ENCODE results near the gene NOX5. TPM values are rescaled to one million over a fixed set of nuclear protein-coding genes. Genes with fewer than 3 reads are reported as not detected.

NOX5 gene
- total RNA-seq, 2 donors from 2014 or later = 0.16 to 0.19 TPM

DNA sequence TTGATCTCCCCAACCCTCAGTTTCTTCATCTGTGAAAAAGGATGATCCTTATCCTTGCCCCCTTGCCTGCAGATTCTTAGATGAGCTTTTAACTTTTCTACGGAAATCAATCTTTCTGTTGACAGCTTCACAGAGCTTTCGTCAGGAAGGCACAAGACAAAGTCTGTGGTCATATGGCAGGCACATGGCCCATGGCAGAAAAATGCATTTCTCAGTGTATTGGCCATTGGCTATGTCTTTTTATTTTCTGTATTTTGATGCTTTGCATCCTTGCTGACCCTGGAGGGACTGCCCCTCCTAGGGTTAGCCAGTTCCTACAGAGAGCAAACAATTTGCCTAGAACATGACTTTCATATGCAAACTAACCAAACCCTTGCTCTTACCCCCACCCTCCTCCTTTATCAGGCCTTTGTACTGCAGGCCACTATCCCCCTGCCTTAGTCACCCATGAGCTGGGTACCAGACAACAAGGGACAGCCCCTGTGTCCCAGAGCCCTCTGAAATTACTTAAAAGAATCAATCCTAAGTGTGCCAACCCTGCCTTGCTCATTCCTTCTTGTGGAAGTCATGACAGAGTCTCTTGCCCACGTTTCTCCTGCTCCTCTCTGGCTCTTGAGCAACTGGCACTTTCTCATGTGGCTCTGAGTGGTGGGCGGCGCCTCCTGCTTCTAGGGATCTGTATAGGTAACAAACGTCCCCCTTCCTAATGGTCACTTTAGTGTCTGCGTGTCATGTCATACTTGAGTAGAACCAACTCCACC, 24.1 kb upstream of the NOX5 start:
- Histone ChIP-seq H3K9me3 (no peaks in the 10 kb centered on the region), H3K4me3 (no peak overlapping the region), H3K27me3 (no peaks in the 10 kb centered on the region), H3K27ac (no peak overlapping the region), H3K4me1 (peaks cover 0 to 10% of the 10 kb centered on the region in 2 donors), H3K36me3 (no peaks in the 10 kb centered on the region)
- TF ChIP-seq, protein P1, sequence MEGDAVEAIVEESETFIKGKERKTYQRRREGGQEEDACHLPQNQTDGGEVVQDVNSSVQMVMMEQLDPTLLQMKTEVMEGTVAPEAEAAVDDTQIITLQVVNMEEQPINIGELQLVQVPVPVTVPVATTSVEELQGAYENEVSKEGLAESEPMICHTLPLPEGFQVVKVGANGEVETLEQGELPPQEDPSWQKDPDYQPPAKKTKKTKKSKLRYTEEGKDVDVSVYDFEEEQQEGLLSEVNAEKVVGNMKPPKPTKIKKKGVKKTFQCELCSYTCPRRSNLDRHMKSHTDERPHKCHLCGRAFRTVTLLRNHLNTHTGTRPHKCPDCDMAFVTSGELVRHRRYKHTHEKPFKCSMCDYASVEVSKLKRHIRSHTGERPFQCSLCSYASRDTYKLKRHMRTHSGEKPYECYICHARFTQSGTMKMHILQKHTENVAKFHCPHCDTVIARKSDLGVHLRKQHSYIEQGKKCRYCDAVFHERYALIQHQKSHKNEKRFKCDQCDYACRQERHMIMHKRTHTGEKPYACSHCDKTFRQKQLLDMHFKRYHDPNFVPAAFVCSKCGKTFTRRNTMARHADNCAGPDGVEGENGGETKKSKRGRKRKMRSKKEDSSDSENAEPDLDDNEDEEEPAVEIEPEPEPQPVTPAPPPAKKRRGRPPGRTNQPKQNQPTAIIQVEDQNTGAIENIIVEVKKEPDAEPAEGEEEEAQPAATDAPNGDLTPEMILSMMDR (IDR thresholded peaks at IDR 0.05) = no peak
- DNase-seq (ENCODE audit: low spot score) = no peak

DNA sequence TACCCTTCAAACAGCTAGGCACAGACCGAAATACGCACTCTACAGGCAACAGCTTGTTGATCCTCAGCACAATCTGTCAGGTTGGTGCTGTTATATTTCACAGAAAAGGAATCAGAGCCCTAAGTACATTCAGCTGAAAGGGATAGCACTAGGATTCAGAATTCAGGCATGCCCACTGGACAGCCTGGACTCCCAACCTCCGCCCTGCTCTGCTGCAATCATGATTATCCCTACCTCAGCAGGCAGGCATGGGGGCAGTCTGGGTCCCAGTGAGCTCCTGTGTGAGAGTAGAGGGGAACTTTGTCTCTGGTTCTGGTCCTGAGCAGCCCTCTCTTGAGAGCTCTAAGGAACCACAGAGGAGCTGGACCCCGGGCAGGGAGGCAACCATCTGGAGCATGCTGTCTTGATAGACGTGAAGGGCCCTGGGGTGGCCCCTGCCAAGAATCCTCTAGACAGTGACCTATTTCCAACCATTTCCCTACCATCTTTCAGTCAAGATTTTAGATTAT, 23.4 kb upstream of the NOX5 start:
- Histone ChIP-seq H3K27me3 (no peaks in the 10 kb centered on the region), H3K4me1 (peaks cover 0 to 10% of the 10 kb centered on the region in 2 donors), H3K4me3 (no peak overlapping the region), H3K27ac (no peak overlapping the region), H3K36me3 (no peaks in the 10 kb centered on the region), H3K9me3 (no peaks in the 10 kb centered on the region)
- TF ChIP-seq, protein P1 (IDR thresholded peaks at IDR 0.05) = no peak
- DNase-seq (ENCODE audit: low spot score) = no peak

DNA sequence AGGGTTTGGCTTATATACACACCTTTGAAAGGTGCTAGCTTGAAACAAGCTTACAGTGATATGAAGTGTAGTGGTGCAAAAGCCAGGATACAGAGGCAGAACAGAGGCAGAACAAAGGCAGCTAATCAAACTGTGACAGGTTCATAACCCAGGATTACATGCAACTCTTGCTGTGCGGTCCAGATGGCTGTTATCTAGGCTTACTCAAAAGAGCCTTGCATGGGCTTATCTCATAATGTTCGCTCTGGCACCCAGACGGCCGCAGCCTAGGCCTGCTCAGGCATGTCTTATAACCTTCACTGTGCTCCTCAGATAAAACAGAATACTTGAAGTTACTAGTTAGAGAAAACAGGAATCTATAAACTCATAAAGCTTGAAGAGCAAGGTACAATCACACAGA, 22.8 kb upstream of the NOX5 start:
- DNase-seq (ENCODE audit: low spot score) = no peak
- H3K36me3 ChIP-seq = no peaks in the 10 kb centered on the region

DNA sequence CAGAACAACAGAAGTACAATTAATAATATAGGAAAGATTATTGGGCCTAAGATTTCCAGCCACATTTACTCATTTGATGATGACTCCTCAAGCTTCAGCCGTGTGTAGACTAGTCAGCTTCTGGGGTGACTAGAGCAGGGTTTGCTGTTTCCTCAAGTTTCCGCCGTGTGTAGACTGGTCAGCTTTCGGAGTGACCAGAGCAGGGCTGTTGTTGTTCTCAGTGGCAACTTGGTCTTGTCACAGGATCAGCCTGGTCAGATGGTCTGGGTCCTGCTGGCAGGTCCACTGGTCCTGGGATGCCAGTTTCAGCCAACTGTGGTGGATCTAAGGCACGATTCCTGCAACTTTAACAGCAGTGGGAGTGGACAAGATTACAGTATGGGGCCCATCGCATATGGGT, 21.8 kb upstream of the NOX5 start:
- Histone ChIP-seq H3K4me3 (no peak overlapping the region), H3K36me3 (no peaks in the 10 kb centered on the region), H3K4me1 (peaks cover 0 to 10% of the 10 kb centered on the region in 2 donors), H3K27me3 (no peaks in the 10 kb centered on the region), H3K9me3 (no peaks in the 10 kb centered on the region), H3K27ac (no peak overlapping the region)
- no peak for DNase-seq (ENCODE audit: low spot score)
- TF ChIP-seq, protein P1 (IDR thresholded peaks at IDR 0.05) = no peak

More for the DNA sequence above, 22.8 kb upstream of the NOX5 start:
- H3K4me3 ChIP-seq = no peak overlapping the region
- no peaks in the 10 kb centered on the region for H3K27me3 ChIP-seq
- H3K4me1 ChIP-seq = peaks cover 0 to 10% of the 10 kb centered on the region in 2 donors
- TF ChIP-seq, protein P1 (IDR thresholded peaks at IDR 0.05) = no peak
- H3K9me3 ChIP-seq = no peaks in the 10 kb centered on the region
- H3K27ac ChIP-seq = no peak overlapping the region

DNA sequence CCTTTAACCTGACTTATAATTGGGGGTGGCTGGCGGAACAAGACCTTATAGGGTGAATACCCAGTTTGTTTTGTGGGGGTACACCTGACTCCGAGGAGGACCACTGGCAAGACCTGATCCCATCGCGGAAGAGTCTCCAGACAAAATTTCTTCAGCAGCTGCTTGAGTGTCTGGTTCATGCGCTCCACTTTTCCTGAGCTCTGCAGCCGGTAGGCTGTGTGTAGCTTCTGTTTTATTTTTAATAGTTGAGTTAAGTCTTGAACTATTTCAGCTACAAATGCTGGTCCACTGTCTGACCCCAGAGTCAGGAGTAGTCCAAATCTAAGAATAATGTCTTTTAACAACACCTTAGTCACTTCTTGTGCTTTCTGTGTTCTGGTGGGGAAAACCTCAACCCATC, 21.2 kb upstream of the NOX5 start:
- no peak overlapping the region for H3K4me3 ChIP-seq
- no peak for DNase-seq (ENCODE audit: low spot score)
- TF ChIP-seq, protein P1 (IDR thresholded peaks at IDR 0.05) = no peak

More for the DNA sequence above, 21.2 kb upstream of the NOX5 start:
- H3K4me1 ChIP-seq = peaks cover 0 to 10% of the 10 kb centered on the region in 2 donors
- H3K36me3 ChIP-seq = no peaks in the 10 kb centered on the region
- no peaks in the 10 kb centered on the region for H3K9me3 ChIP-seq
- no peaks in the 10 kb centered on the region for H3K27me3 ChIP-seq
- no peak overlapping the region for H3K27ac ChIP-seq

Measured in right atrium auricular region (tissue), 2 donors.